WTC11 (cell line): ENCODE measurements around the gene CCDC127. TPM values are rescaled to one million over a fixed set of nuclear protein-coding genes. Genes with fewer than 3 reads are reported as not detected.
"Not testable (repeated sequence)": the region's sequence is repeated elsewhere in the genome, so short reads cannot be mapped to it uniquely, and the experiment has no call there.

Source experiments
- ATAC-seq: fragments of 200-7000 bp; cut with Tn5 transposase; 2 replicates; pipeline ENCODE4 v1.10.0; 2021; ENCODE audit warnings: mild to moderate bottlenecking, moderate library complexity
- CTCF ChIA-PET: fragments of 300-600 bp; sonication (Branson Sonifier 250); formaldehyde crosslinking; loops from one replicate; lab custom pipeline; 2021; ENCODE audit warnings: antibody characterized with exemption; lab: Charles Lee
- POLR2A ChIA-PET: fragments of 350-600 bp; sonication (Branson Sonifier 250); formaldehyde crosslinking; loops from one replicate; lab custom pipeline; 2021; ENCODE audit warnings: antibody characterized with exemption; lab: Charles Lee
- DNase-seq: peaks from one replicate; pipeline ENCODE4 v3.0.0; 2021; ENCODE audit warnings: low spot score
- H3K27ac Mint-ChIP-seq: 2 replicates; pipeline ENCODE4 v1.8.0; 2021; ENCODE audit warnings: mixed read lengths
- H3K27me3 Mint-ChIP-seq: 2 replicates; pipeline ENCODE4 v1.8.0; 2021; ENCODE audit warnings: low read depth, mild to moderate bottlenecking, moderate library complexity, mixed read lengths
- H3K36me3 Mint-ChIP-seq: 2 replicates; pipeline ENCODE4 v1.8.0; 2021; ENCODE audit warnings: mixed read lengths
- H3K4me1 Mint-ChIP-seq: 2 replicates; pipeline ENCODE4 v1.8.0; 2022; ENCODE audit warnings: mixed read lengths
- H3K4me3 Mint-ChIP-seq: 2 replicates; pipeline ENCODE4 v1.8.0; 2021; ENCODE audit warnings: mild to moderate bottlenecking, moderate library complexity, mixed read lengths
- H3K9me3 Mint-ChIP-seq: 2 replicates; pipeline ENCODE4 v1.8.0; 2021; ENCODE audit warnings: mixed read lengths
- ARID4B ChIP-seq: sonication (generic); formaldehyde crosslinking; IDR thresholded peaks from 2 replicates; pipeline ENCODE4 v1.8.0; 2023; ENCODE audit warnings: missing genetic modification reagents, mild to moderate bottlenecking, borderline replicate concordance
- E2F1 ChIP-seq: sonication (generic); formaldehyde crosslinking; IDR thresholded peaks from 2 replicates; pipeline ENCODE4 v1.8.0; 2022; ENCODE audit warnings: mild to moderate bottlenecking, missing genetic modification reagents
- ETV6 ChIP-seq: sonication (generic); formaldehyde crosslinking; IDR thresholded peaks from 2 replicates; pipeline ENCODE4 v1.8.1; 2022; ENCODE audit warnings: mild to moderate bottlenecking, missing genetic modification reagents
- FOXJ3 ChIP-seq: sonication (generic); formaldehyde crosslinking; IDR thresholded peaks from 2 replicates; pipeline ENCODE4 v1.9.0; 2021; ENCODE audit warnings: missing genetic modification reagents, mild to moderate bottlenecking, borderline replicate concordance
- GTF2I ChIP-seq: fragments of 250-450 bp; sonication (Bioruptor Pico); conservative IDR thresholded peaks from 2 replicates; pipeline ENCODE4 v1.4.0; 2021; ENCODE audit warnings: mild to moderate bottlenecking
- JUN ChIP-seq: sonication (generic); formaldehyde crosslinking; IDR thresholded peaks from 2 replicates; pipeline ENCODE4 v1.8.0; 2023; ENCODE audit warnings: mild to moderate bottlenecking, missing genetic modification reagents
- SMAD4 ChIP-seq: sonication (generic); formaldehyde crosslinking; IDR thresholded peaks from 2 replicates; pipeline ENCODE4 v1.8.0; 2022; ENCODE audit warnings: mild to moderate bottlenecking, missing genetic modification reagents
- STAT6 ChIP-seq: sonication (generic); formaldehyde crosslinking; conservative IDR thresholded peaks from 2 replicates; pipeline ENCODE4 v1.8.1; 2023; ENCODE audit warnings: mild to moderate bottlenecking, low read depth, missing genetic modification reagents, moderate library complexity
- ZNF121 ChIP-seq: sonication (generic); formaldehyde crosslinking; IDR thresholded peaks from 2 replicates; pipeline ENCODE4 v1.8.0; 2023; ENCODE audit warnings: missing genetic modification reagents
- ZNF396 ChIP-seq: fragments of 250-450 bp; sonication (Bioruptor Pico); IDR thresholded peaks from 2 replicates; pipeline ENCODE4 v1.8.0; 2021; ENCODE audit warnings: mild to moderate bottlenecking, moderate library complexity, borderline replicate concordance
- ZNF425 ChIP-seq: fragments of 250-450 bp; sonication (Bioruptor Pico); conservative IDR thresholded peaks from 2 replicates; pipeline ENCODE4 v1.9.0; 2021; ENCODE audit warnings: mild to moderate bottlenecking
- ZNF512 ChIP-seq: sonication (generic); formaldehyde crosslinking; IDR thresholded peaks from 2 replicates; pipeline ENCODE4 v1.8.1; 2022; ENCODE audit warnings: missing genetic modification reagents, borderline replicate concordance
- total RNA-seq: library from RNA; stranded (reverse); gene quantifications from 3 replicates; pipeline ENCODE4 v1.2.3, GENCODE V29; 2021
- TF ChIP-seq, protein P1 (sequence below): sonication (generic); formaldehyde crosslinking; IDR thresholded peaks from 2 replicates; pipeline ENCODE4 v1.8.0; 2022; ENCODE audit warnings: missing genetic modification reagents

CCDC127 gene
- total RNA-seq, 1 experiment from 2014 or later = 5.3 TPM

DNA sequence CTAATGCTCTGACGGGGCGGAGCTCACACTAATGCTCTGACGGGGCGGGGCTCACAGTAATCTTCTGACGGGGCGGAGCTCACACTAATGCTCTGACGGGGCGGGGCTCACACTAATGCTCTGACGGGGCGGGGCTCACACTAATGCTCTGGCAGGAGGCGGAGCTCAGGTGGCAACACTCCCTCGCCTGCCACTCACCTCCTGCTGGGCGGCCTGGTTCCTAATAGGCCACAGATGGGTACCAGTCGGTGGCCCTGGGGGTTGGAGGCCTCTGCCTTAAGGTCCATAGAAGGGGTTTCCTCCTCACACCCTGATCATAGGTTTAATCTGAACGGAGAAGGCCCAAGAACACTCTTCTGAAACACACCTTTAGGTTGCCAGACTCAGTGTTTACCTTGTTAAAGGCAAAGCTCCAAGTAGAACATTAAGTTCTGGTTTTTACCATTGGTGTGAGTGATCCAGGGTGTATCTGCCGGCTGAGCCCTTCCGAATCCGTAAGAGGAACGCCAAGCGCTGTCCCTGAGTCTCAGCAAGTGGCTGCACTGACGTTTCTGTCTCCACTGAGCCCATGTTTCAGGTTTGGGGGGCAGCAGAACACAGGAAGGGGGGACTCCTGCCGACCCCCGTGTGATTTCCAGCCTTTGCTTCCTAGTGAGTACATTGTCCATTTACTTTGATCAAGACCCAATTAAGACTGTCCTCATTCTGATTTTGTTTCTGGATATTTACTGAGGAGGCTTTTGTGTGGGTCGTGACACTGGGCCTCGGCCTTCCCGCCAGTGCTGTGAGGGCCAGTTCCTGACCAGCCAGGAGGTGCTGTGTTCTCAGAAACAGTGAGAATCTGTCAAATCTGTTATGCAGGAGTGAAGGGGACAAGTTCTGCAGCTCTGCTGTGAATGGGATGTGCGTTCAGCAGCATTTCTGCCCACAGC lies 51.2 kb downstream of the CCDC127 start (continued):
- TF ChIP-seq ETV6 (CRISPR knock-in tag) = no peak
- no peak for TF ChIP-seq ZNF512
- no peak for TF ChIP-seq ARID4B

DNA sequence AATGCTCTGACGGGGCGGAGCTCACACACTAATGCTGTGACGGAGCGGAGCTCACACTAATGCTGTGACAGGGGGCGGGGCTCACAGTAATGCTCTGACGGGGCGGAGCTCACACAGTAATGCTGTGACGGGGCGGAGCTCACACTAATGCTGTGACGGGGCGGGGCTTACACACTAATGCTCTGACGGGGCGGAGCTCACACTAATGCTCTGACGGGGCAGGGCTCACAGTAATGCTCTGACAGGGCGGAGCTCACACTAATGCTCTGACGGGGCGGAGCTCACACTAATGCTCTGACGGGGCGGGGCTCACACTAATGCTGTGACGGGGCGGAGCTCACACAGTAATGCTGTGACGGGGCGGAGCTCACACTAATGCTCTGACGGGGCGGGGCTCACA lies 53.2 kb downstream of the CCDC127 start:
- Mint-ChIP-seq H3K36me3 (peaks cover 34% of the 10 kb centered on the region), H3K9me3 (peaks cover 12% of the 10 kb centered on the region)
- ATAC-seq, POLR2A ChIA-PET, H3K4me1 Mint-ChIP-seq, H3K4me3 Mint-ChIP-seq, H3K27me3 Mint-ChIP-seq, H3K27ac Mint-ChIP-seq, CTCF ChIA-PET: not testable (repeated sequence)
- peak; percentile 3 for DNase-seq

- ATAC-seq (peak; percentile 31), DNase-seq (peak; percentile 15)
- H3K36me3 Mint-ChIP-seq = peaks cover 37% of the 10 kb centered on the region
- no peaks in the 10 kb centered on the region for H3K27me3 Mint-ChIP-seq
- H3K27ac Mint-ChIP-seq = no peak overlapping the region
- TF ChIP-seq E2F1 (CRISPR knock-in tag) (no peak), SMAD4 (no peak), GTF2I (CRISPR knock-in tag) (no peak)
- TF ChIP-seq, protein P1, sequence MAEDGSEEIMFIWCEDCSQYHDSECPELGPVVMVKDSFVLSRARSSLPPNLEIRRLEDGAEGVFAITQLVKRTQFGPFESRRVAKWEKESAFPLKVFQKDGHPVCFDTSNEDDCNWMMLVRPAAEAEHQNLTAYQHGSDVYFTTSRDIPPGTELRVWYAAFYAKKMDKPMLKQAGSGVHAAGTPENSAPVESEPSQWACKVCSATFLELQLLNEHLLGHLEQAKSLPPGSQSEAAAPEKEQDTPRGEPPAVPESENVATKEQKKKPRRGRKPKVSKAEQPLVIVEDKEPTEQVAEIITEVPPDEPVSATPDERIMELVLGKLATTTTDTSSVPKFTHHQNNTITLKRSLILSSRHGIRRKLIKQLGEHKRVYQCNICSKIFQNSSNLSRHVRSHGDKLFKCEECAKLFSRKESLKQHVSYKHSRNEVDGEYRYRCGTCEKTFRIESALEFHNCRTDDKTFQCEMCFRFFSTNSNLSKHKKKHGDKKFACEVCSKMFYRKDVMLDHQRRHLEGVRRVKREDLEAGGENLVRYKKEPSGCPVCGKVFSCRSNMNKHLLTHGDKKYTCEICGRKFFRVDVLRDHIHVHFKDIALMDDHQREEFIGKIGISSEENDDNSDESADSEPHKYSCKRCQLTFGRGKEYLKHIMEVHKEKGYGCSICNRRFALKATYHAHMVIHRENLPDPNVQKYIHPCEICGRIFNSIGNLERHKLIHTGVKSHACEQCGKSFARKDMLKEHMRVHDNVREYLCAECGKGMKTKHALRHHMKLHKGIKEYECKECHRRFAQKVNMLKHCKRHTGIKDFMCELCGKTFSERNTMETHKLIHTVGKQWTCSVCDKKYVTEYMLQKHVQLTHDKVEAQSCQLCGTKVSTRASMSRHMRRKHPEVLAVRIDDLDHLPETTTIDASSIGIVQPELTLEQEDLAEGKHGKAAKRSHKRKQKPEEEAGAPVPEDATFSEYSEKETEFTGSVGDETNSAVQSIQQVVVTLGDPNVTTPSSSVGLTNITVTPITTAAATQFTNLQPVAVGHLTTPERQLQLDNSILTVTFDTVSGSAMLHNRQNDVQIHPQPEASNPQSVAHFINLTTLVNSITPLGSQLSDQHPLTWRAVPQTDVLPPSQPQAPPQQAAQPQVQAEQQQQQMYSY = no peak
- H3K4me1 Mint-ChIP-seq = peaks cover 6% of the 10 kb centered on the region
- CTCF ChIA-PET = no interaction called here
- H3K4me3 Mint-ChIP-seq = no peak overlapping the region
- H3K9me3 Mint-ChIP-seq = peaks cover 12% of the 10 kb centered on the region
- POLR2A ChIA-PET = no interaction called here
Observed at GRCh38 chr5:164244-164643, 53.7 kb downstream of the CCDC127 start.

- ATAC-seq = no peak
- no peak overlapping the region for H3K4me3 Mint-ChIP-seq
- peak overlapping the region; percentile 60; the same call in 1 of the 2 replicates for H3K27ac Mint-ChIP-seq
- ChIA-PET POLR2A (no interaction called here), CTCF (no interaction called here)
- DNase-seq = no peak
- no peaks in the 10 kb centered on the region for H3K27me3 Mint-ChIP-seq
- peaks cover 38% of the 10 kb centered on the region for H3K36me3 Mint-ChIP-seq
- peaks cover 12% of the 10 kb centered on the region for H3K9me3 Mint-ChIP-seq
- H3K4me1 Mint-ChIP-seq = peaks cover 10% of the 10 kb centered on the region
- TF ChIP-seq ZNF425 (CRISPR knock-in tag) (no peak), JUN (no peak), ZNF121 (CRISPR knock-in tag) (no peak), STAT6 (no peak), ZNF396 (CRISPR knock-in tag) (no peak), FOXJ3 (no peak)
Observed at GRCh38 chr5:163841-164240, 54.1 kb downstream of the CCDC127 start.
